ENCODE measurements around the gene SUPT6H. TPM values are rescaled to one million over a fixed set of nuclear protein-coding genes. Genes with fewer than 3 reads are reported as not detected.

The SUPT6H gene
- polyA plus RNA-seq, 1 of the 3 experiments (the other 2 are of a cell fraction), result 26.9 TPM

GRCh38 chr17:28746611-28747050 is 84.6 kb downstream of the SUPT6H start:
- H3K9me3 ChIP-seq, result no peaks in the 10 kb centered on the region
- H3K27me3 ChIP-seq (ENCODE audit: insufficient read depth), result no peaks in the 10 kb centered on the region
- WGBS (ENCODE audit: low lambda C conversion rate), result 62% methylated on average over 4 of the region's 5 CpGs
- peaks cover 36% of the 10 kb centered on the region for H3F3A ChIP-seq (replicated peaks; ENCODE audit: insufficient read depth)
- no peaks in the 10 kb centered on the region for H3K9me2 ChIP-seq
- H4K20me1 ChIP-seq (ENCODE audit: insufficient read depth), result peaks cover 65% of the 10 kb centered on the region
- peak overlapping the region; percentile 22 to 98; a peak in 3 of 4 replicates for H3K27ac ChIP-seq (ENCODE audit: low read depth in 2 of 2, low read length in 1 of 2)
- no peak for DNase-seq
- ChIA-PET POLR2A (interaction anchor here (6.5 to 6.6 kb wide), 2 partner anchors 19 to 26 kb away, joined by 45 to 90 read pairs; partner anchors contain the start of genes NEK8, RPL23A and TLCD1), CTCF (interaction anchor here (0.9 to 20.4 kb wide), 5 partner anchors 16 to 365 kb away, joined by 3 to 612 read pairs (median 6); partner anchors contain the start of genes NEK8, RPL23A and TLCD1)
- H3K4me2 ChIP-seq, result peak overlapping the region; percentile 99
- no peak overlapping the region for H2AFZ ChIP-seq (ENCODE audit: low read depth)
- peaks cover 24 to 38% of the 10 kb centered on the region in 2 experiments for H3K36me3 ChIP-seq (replicated peaks in 1 of 2; ENCODE audit: control insufficient read depth in 1 of 2, insufficient read depth in 2 of 2, low read length in 1 of 2)
- H3K4me3 ChIP-seq (ENCODE audit: low read depth in 2 of 2, low read length in 1 of 2), result peak overlapping the region; percentile 83 to 95
- H3K9ac ChIP-seq, result no peak overlapping the region
- H3K4me1 ChIP-seq (ENCODE audit: control insufficient read depth in 1 of 2, insufficient read depth in 2 of 2, low read depth in 1 of 2, low read length in 1 of 2), result peaks cover 28 to 42% of the 10 kb centered on the region in 2 experiments; a peak in 3 of 4 replicates
- peaks cover 61% of the 10 kb centered on the region for H3K79me2 ChIP-seq (ENCODE audit: insufficient read depth)
- TF ChIP-seq MXI1 (IDR thresholded peaks at IDR 0.05; ENCODE audit: low read depth, low read length), result no peak
- no peak for TF ChIP-seq EP300 (IDR thresholded peaks at IDR 0.05; ENCODE audit: borderline replicate concordance in 1 of 2, low read depth in 1 of 2, low read length in 1 of 2)
- no peak for TF ChIP-seq TEAD4 (IDR thresholded peaks at IDR 0.05; ENCODE audit: borderline replicate concordance, insufficient read depth)
- TF ChIP-seq USF2 (IDR thresholded peaks at IDR 0.05; ENCODE audit: borderline replicate concordance, low read depth, low read length), result no peak
- no peak for TF ChIP-seq NFIC (IDR thresholded peaks at IDR 0.05; ENCODE audit: borderline replicate concordance)
- TF ChIP-seq CHD2 (IDR thresholded peaks at IDR 0.05; ENCODE audit: low read length, partially characterized antibody), result peak; percentile 57
- TF ChIP-seq RAD21 (IDR thresholded peaks at IDR 0.05; ENCODE audit: low read length), result no peak
- TF ChIP-seq, protein P1, sequence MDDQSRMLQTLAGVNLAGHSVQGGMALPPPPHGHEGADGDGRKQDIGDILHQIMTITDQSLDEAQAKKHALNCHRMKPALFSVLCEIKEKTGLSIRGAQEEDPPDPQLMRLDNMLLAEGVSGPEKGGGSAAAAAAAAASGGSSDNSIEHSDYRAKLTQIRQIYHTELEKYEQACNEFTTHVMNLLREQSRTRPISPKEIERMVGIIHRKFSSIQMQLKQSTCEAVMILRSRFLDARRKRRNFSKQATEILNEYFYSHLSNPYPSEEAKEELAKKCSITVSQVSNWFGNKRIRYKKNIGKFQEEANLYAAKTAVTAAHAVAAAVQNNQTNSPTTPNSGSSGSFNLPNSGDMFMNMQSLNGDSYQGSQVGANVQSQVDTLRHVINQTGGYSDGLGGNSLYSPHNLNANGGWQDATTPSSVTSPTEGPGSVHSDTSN (IDR thresholded peaks at IDR 0.05), result no peak

- Histone ChIP-seq H3F3A (replicated peaks; ENCODE audit: insufficient read depth) (peaks cover 36% of the 10 kb centered on the region), H3K4me1 (ENCODE audit: control insufficient read depth in 1 of 2, insufficient read depth in 2 of 2, low read depth in 1 of 2, low read length in 1 of 2) (peaks cover 28 to 36% of the 10 kb centered on the region in 2 experiments; a peak in 3 of 4 replicates), H3K36me3 (replicated peaks in 1 of 2; ENCODE audit: control insufficient read depth in 1 of 2, insufficient read depth in 2 of 2, low read length in 1 of 2) (peaks cover 29 to 38% of the 10 kb centered on the region in 2 experiments), H3K9me2 (no peaks in the 10 kb centered on the region), H3K79me2 (ENCODE audit: insufficient read depth) (peaks cover 60% of the 10 kb centered on the region), H3K9ac (no peak overlapping the region), H3K4me2 (peak overlapping the region; percentile 99; the same call in 1 of the 2 replicates), H2AFZ (ENCODE audit: low read depth) (no peak overlapping the region), H3K4me3 (ENCODE audit: low read depth in 2 of 2, low read length in 1 of 2) (no peak overlapping the region), H4K20me1 (ENCODE audit: insufficient read depth) (peaks cover 70% of the 10 kb centered on the region), H3K27ac (ENCODE audit: low read depth in 2 of 2, low read length in 1 of 2) (peak overlapping the region; percentile 22 to 98; a peak in 3 of 4 replicates), H3K27me3 (ENCODE audit: insufficient read depth) (no peaks in the 10 kb centered on the region), H3K9me3 (no peaks in the 10 kb centered on the region)
- no peak for TF ChIP-seq MXI1 (IDR thresholded peaks at IDR 0.05; ENCODE audit: low read depth, low read length)
- no peak for DNase-seq
- WGBS (ENCODE audit: low lambda C conversion rate), result 76% methylated on average over 4 of the region's 7 CpGs
- ChIA-PET POLR2A (interaction anchor here (6.5 to 6.6 kb wide), 2 partner anchors 19 to 27 kb away, joined by 45 to 90 read pairs; partner anchors contain the start of genes NEK8, RPL23A and TLCD1), CTCF (interaction anchor here (1.0 to 20.4 kb wide), 5 partner anchors 15 to 206 kb away, joined by 4 to 612 read pairs (median 6); partner anchors contain the start of genes DHRS13, NEK8, RPL23A and TLCD1)
Measured at GRCh38 chr17:28747051-28747691, 85.2 kb downstream of the SUPT6H start.
